HTR-8/SVneo (cell line): ENCODE results near the gene ALPL.
"Not testable (repeated sequence)": the region's sequence is repeated elsewhere in the genome, so short reads cannot be mapped to it uniquely, and the experiment has no call there.

ENCODE experiments used
- DNase-seq: peaks from one replicate; pipeline ENCODE4 v3.0.0; 2011; ENCODE audit warnings: low spot score, mixed read lengths; ENCODE audit not compliant: insufficient read length
- FAIRE-seq: peaks from 2 replicates; lab custom pipeline; 2011; peaks lifted over from hg19 to GRCh38; lab: Jason Lieb, UNC

Gene ALPL

DNA sequence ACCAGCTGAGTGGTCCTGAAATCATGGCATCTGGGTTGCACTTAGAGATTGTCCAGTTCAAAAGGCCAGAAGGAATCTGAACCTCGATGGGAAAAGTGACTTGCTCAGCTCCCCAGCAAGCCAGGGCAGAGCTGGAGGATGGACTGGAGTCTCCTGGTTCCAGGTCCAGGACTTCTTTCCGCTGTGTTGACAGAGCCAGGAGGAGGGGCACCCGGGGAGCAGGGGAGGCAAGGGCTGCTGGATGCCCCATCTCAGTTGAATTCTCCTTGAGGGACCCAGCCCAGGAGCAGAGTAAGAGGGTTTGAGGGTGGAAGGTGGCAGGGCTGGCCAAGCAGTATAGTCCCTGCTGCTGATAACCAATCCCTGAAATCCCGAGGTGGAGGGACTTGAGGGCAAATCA lies 2.4 kb upstream of the ALPL start:
- no peak for FAIRE-seq

DNA sequence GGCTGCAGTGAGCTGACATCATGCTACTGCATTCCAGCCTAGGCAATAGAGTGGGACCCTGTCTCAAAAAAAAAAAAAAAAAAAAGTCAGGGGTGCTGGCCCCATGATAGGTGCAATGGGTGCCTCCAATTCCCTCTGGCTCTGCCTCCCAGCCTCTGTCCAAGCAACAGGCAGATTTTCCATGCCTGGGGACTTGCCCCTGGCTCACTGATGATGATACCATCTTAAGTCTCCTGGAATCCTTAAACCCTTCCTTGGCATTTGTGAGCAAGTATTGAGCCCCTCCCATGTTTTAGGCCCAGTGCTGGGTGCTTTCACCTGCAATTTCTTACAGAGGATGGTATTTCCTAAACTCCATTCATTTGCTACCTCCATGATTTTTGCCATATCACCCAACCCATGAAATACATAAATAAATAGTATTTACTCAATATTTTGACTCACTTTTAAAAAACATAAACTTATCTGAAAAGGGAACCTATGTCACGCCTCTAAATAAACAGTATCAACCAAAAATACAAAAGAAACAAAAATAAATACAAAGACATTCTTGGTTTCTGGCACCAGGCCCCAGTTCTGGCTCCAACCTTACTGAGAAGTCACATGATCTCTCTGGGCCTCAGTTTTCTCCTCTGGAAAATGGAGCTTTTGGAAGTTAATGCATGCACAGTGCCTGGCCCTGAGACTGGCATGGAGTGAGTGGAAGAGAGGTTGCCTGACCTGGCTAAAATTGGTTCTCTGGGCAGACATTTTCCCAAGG lies 1.5 kb upstream of the ALPL start:
- DNase-seq (no peak), FAIRE-seq (no peak)

More for the DNA sequence above, 2.4 kb upstream of the ALPL start:
- no peak for DNase-seq

DNA sequence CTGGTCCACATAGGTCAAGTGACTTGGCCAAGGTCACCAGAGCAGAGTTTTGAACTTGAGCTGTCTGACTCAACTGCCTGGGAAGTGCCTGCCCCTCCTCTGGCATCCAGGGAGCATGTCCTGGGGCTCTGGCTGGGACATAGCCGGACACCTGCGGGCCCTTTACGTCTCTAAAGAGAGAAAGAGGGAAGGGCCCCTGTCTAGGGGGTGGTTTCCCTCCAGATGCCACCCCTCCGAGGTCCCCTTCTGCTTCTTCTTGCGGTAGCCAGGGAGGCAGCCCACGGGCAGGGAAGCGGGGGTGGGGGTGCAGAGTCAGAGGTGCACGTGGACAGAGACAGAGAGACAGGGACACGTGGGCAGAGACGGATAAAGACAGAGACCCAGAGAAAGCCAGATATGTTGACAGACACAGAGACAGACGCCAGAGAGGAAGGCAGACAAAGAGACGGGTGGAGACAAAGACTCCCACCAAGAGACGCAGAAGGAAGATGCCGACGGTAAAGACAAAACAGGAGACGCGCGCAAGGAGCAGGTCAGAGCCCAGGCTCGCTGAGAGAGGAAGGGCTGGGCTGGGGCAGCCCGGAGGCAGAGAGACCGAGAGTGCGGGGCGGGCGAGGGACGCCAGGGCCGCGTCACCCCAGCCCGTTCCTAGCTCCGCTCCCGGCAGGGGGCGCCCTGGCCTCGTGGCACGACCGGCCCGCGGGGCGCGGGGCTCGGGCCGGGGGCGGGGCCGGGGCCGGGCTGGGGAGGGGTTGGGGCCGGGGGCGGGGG lies 458 bp upstream of the ALPL start:
- FAIRE-seq: no peak
- DNase-seq: peak; percentile 70

DNA sequence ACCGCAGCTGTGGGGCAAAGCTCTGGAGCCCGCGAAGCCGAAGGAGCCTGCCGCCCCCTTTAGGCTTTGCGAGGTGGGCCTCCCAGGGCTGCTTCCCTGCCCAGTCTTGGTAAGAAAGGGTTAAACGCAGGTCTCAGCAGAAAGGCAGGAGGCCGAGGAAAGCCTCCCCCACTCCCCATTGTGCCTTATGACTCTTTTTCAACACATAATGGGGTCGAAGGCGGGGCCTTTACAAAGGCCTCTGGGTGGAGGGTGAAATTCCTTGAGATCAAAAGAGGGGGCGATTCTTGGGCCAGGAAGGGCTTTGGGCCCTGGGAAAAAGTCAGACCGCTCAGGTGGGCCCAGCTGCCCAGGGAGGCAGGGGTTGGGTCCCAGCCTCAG lies 880 bp downstream of the ALPL start:
- no peak for DNase-seq
- FAIRE-seq: no peak

DNA sequence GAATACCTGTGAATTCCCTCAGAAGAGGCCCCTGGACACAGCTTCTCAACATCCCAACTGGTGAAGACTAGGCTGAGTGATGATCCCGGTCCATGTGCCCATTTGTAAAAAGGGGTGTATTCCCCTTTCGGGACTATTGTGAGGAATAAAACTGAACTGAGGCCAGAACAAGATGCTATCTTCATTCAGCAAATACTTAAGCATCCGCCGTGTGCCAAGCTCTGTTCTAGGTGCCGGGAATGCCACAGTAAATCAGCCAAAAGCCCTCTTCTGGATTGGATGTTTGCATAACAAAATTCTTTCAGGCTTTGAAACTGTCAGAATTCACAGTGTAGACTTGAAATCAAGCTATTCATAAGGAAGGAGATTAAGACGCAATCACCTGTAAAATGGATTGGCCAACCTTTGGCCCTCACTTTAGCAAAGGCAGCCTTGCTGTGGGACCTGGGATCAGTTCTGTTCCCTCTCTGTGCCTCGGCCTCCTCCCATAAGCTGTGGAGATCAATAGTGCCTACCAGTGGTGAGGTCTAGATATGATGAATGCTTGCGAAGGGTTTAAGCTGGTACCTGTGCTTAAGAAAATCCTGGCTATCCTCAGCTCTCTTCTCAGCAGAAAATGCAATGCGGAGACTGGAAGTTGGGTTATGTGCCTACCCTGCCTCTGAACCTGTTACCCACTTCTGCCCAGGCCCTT lies 1.8 kb downstream of the ALPL start:
- no peak for DNase-seq
- no peak for FAIRE-seq

DNA sequence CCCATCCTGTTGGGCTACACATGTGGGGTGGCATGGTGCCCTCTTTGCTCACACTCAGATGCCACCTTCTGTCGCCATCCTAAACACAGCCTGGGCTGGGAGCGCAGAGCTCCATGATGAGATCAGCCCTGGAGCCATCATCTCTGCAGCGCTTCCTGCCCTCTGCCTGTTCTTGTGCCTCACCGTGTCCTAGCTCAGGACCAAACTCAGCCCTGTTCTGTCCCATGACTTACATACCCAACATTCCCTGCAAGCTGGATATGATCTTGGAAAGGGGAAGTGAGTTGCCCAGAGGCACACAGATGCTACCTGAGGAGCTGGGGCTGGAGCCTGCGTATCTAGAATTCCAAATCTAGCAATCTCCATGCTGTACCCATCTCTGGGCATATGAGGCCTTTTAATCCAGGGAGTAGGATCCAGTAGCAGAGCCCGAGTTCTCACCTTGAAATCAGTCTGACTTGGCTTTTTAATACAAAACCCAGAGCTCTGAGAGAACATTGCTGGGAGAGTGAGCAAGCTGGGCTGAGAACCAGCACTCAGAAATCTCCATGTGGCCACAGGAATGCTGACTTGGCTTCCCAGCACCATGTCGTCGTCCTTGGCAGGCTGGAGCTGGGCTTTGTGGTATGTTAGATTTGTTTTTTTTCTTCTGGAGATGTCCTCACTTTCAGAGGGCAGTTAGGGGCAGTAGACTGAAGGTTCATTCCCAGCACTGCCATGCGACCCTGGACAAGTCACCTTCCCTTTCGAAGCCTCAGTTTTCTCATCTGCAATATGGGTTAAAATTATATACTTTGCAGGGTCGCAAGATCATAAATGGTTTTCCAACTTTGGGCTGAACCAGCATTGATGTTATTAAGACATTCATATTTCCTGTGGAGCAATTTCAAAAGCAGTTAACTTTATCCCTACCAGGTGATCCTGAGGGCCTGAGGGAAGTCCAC lies 2.6 kb downstream of the ALPL start:
- no peak for DNase-seq
- no peak for FAIRE-seq

DNA sequence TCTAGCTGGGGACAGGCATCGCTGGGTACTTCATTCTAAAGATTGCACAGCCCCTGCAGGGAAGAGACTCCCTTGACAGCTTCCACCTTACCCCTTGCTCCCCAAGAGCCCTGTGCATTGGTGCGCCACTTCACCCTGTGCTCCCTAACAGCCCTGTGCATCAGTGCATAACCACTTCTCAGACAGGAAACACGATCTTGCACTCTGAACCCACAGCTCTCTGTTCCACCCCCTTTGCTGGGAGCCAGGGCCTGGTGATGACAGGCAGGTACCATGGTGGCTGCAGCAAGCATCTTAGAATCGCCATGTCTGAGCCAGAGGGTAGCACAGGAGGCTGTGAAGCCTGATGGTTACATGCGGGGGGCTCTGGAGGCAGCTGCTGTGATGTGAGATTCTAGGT lies 5.0 kb downstream of the ALPL start:
- DNase-seq (no peak), FAIRE-seq (no peak)

DNA sequence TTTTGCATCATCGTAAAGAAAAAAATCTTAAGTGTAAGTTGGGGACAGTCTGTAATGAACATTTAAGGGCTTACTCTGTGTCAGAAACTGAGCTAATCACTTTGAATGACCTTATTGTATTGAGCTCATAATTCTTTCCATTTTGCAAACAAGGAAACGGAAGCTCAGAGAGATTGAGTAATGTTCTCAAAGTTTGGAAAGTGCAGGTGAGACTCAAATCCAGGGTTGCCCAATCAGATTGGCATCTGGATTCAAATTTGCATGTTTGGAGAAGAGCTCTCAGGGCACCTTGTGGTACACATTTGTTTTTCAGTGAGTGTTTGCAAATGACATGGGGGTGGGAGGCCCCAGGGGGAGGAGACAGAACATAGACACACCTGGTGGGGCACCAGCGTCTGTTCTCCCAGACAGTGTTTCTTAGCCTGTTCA lies 8.0 kb downstream of the ALPL start:
- DNase-seq (no peak), FAIRE-seq (no peak)

DNA sequence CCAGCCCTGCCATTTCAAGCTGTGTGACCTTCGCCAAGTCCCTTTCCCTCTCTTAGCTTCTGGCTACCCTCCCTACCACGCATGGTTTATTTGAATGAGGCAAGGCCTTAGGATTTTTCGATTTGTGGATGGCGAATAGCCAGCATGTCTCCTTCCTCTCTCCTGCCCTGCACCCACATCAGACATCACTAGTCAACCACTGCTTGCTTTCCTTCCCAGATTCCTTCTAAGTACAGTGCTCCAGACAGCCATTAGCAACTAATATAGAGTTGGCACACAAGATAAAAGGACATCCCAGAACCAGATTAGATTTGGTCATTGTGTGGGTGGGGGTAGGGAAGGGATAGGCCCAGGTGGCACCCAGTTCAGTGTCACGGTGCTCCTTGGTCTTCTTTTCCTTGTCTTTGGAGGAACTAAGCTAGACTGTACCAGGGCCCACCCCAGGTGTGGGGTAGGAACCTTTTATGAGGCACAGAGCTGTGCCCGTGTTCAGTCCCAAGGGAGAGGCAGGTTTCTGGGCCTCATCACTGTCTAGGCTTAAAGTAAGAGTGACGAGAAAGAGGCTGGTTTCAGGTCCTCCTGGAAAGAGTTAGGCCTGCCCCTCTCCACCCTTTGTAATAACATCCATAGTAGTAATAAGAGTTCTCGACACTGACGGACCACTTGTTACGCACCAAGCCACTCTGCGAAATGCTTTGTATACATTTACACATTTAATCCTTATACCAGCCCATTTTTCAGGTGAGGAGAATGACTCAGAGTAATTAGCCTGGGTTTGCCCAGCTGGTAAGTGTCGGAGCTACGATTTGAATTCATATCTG lies 8.6 kb downstream of the ALPL start:
- no peak for DNase-seq
- FAIRE-seq: no peak

DNA sequence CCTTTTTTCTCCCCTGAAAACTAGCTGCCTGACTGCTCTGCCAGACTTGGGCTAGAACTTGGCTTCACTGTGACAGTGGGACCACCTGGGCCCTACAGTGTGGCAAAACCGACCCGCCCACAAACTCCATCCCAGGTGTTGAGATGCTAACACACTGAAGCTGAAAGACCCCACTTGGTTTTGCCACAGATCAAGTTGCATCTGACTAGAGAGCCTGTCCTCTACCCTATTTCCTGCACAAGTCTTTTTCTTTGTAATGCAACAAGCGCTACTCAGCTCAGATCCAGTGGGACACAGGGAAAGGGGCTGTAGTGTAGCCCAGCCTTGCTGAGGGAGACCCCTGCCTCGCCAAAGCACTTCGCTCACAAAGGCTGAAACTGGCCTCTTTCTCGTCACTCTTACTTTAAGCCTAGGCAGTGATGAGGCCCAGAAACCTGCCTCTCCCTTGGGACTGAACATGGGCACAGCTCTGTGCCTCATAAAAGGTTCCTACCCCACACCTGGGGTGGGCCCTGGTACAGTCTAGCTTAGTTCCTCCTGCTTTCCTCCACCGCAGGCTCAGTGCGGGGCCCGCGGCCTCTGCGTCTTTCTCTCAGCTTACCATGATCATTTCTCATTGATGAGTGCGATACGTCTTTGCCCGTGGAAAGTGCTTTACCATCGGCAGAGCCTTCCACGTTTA lies 9.7 kb downstream of the ALPL start:
- FAIRE-seq: no peak

DNA sequence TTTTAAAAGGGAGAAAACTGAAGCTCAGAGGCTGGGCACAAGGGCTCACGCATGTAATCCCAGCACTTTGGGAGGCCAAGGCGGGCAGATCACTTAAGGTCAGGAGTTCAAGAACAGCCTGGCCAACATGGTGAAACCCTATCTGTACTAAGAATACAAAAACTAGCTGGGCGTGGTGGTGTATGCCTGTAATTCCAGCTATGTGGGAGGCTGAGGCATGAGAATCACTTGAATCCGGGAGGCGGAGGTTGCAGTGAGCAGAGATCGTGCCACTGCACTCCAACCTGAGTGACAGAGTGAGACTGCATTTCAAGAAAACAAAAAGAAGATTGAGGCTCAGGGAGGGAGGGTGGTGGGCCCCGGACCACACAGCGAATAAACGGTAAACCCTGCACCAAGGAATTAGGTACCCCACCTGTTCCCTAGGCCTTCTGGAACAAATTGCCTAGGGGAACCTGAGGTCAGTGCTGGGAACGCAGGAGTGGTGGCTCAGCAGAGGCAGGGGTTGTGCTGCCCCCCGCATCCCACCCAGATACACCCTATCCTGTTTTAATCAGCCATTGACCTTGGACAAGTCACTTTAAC lies 10.4 kb downstream of the ALPL start:
- not testable (repeated sequence) for DNase-seq

More for the DNA sequence above, 9.7 kb downstream of the ALPL start:
- DNase-seq: no peak

DNA sequence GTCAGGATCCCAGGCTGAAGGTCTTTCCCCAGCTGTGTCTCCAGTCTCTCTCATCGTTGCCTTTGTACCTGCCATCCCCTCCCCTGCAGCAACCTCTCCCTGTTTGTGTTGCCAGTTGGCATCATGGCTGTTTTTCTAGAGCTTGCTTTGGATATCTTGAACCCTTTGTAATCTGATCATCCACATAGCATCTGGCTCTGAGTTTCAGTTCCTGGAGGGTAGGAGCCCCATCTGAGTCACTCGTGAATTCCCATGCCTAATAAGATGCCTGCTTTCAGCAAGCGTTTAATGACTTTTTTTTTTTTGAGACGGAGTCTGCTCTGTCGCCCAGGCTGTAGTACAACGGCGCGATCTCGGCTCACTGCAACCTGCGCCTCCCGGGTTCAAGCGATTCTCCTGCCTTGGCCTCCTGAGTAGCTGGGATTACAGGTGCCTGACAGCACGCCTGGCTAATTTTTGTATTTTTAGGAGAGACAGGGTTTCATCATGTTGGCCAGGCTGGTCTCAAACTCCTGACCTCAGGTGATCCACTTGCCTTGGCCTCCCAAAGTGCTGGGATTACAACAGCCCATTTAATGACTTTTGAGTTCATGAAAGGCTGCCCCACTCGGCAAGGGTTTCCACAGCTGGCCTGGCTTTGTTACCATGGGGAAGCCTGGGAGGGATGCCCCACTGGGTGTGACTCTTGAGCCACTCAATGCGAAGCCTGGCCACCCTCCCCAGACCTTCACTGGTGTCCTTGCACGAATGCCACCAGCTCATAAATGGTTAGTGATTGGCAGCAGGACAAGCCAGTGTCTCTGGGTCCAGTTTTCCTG lies 11.9 kb downstream of the ALPL start:
- no peak for DNase-seq
- no peak for FAIRE-seq

More for the DNA sequence above, 10.4 kb downstream of the ALPL start:
- FAIRE-seq: not testable (repeated sequence)

DNA sequence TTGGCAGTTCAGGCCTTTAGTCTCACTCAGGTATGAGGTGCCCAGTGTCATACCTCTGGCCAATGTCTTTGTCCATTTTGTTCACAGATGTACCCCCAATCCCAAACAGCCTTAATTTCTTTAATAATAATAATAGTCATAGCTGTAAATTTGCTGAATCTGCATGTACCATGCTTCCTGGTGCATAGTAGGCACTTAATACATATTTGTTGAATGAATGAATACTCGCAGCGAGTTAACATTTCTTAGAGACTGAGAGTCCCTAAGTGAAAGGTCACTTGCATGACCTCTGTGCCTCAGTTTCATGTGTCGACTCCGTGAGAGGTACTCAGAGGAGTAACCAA lies 12.5 kb downstream of the ALPL start:
- no peak for FAIRE-seq
- no peak for DNase-seq

DNA sequence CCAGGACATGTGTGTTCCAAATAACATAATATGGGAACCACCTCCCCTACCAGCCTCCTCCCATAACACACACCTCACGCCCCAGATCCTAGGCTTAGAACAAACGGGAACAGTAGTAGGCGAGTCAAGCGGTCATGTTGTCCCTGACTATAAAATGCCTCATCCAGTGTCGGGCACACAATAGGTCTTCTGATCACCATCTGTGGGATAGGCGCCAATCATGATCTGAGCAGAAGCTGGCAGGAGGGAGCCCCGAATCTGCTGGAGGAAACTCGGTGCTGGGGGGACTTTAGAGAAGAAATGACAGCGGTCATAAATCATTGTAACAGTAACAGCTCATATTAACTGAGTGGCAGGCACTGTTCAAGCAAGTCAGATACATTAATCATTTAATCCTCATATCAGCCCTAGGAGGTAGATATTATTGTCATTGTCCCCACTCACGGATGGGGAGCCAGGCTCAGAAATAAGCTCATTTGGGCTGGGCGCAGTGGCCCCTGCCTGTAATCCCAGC lies 13.4 kb downstream of the ALPL start:
- no peak for FAIRE-seq
- no peak for DNase-seq

DNA sequence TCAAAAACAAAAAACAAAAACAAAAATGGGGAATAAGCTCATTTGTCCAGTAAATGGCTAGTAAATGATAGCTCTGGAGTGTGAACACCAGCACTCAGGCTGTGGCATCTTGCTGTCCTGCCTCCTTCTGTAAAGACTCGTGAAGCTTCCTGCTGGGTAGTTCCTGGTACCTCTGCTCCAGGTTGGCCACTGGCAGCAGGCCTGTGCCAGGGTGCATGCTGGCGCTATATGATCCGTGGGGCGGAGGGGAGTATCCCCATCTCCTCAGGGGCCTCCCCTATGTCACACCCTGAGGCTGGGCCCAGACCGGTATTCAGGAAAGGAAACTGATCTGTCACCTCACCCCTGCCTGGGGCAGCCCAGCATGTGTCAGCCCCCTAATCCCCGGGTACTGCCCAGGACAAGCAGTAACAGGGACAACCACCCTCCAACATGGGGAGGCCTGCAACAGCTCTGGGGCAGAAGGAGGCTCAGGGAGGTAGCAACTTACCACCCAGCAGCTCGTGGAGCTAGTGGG lies 14.1 kb downstream of the ALPL start:
- DNase-seq: no peak
- no peak for FAIRE-seq

DNA sequence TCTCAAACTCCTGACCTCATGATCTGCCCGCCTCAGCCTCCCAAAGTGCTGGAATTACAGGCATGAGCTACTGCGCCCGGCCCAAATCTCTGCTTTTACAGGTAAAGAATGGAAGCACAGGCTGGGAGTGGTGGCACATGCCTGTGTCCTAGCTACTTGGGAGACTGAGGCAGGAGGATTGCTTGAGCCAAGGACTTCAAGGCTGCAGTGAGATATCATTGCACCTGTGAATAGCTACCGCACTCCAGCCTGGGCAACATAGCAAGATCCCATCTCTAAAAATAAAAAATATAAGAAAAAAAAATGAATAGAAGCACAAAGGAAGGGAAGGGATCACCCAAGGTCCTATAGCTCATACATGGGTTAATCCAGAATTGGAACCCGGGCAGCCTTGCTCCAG lies 15.0 kb downstream of the ALPL start:
- no peak for FAIRE-seq

DNA sequence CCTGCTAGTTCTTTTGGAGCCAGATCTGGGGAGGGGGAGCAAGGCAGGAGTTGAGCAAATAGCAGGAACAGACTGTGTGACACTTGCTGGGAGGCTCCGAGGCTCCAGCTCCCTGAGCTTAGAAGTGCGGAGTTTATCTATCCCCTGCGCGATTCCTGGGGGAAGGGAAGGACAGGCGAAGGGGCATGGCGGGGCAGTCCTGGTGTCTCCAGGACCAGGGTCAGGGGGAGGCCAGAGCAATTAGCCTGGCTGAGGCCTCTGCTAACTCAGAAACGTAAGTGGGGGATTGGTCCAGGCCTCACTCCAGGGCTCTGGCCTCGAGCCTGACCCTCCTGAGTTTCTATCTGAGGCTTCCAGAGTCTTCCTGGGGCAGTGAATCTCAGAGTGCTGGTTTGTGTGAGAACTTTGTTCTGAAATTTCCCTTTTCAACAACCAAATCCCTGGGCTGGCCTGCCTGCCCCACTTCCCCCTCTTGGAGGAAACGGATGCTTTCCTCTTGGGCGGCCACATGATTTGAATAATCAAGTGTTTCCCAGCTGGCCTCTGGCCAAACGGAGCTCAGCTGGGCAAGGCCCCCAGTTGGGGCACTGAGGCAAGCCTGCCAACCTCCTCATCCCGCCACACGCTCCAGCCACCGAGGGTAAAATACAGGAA lies 15.6 kb downstream of the ALPL start:
- no peak for FAIRE-seq
- DNase-seq: no peak

More for the DNA sequence above, 15.0 kb downstream of the ALPL start:
- no peak for DNase-seq
